ACHN (cell line): Measurements from ENCODE around the gene PSG4.
"Not testable (repeated sequence)": the region's sequence is repeated elsewhere in the genome, so short reads cannot be mapped to it uniquely, and the experiment has no call there.

Experiments used
- DNase-seq: peaks from one replicate; pipeline ENCODE4 v3.0.0-alpha.2; 2015
- in situ Hi-C: cut with HindIII; loops from 2 replicates; pipeline ENCODE4 v1.10.0; 2017; ENCODE audit warnings: low sequenced_read_pairs, low pct_ligation_motif_present, low pct_unique_long_range_greater_than_20kb

Gene PSG4

GRCh38 chr19:43201891-43202290 lies 3.5 kb downstream of the PSG4 start:
- DNase-seq, in situ Hi-C loops: not testable (repeated sequence)

GRCh38 chr19:43201337-43201801 lies 4.1 kb downstream of the PSG4 start:
- in situ Hi-C loops, result not testable (repeated sequence)
- peak; percentile 57 for DNase-seq

- DNase-seq, in situ Hi-C loops: not testable (repeated sequence)
These were observed 6.6 kb downstream of the PSG4 start for GRCh38 chr19:43198686-43199419.

GRCh38 chr19:43197666-43198397 lies 7.6 kb downstream of the PSG4 start:
- DNase-seq, in situ Hi-C loops: not testable (repeated sequence)

- in situ Hi-C loops, DNase-seq: not testable (repeated sequence)
These were observed 11.0 kb downstream of the PSG4 start for GRCh38 chr19:43194397-43194796.

- in situ Hi-C loops, DNase-seq: not testable (repeated sequence)
These were observed 12.9 kb downstream of the PSG4 start for GRCh38 chr19:43192381-43193155.

- in situ Hi-C loops, DNase-seq: not testable (repeated sequence)
These were observed 17.3 kb downstream of the PSG4 start for GRCh38 chr19:43188092-43188491.

GRCh38 chr19:43186311-43186935 lies 19.0 kb downstream of the PSG4 start, which contains the start of gene PSG5:
Gene PSG5 (minus strand): TSS chr19:43186536. CDS start chr19:43186405, 131 bp downstream.
- in situ Hi-C loops, DNase-seq: not testable (repeated sequence)

GRCh38 chr19:43181869-43182771 lies 23.3 kb downstream of the PSG4 start:
- in situ Hi-C loops, result not testable (repeated sequence)
- peak; percentile 31 for DNase-seq

GRCh38 chr19:43179569-43180147 lies 25.8 kb downstream of the PSG4 start:
- DNase-seq, in situ Hi-C loops: not testable (repeated sequence)

- in situ Hi-C loops, result not testable (repeated sequence)
These were observed 26.9 kb downstream of the PSG4 start for GRCh38 chr19:43178577-43178976.

GRCh38 chr19:43165906-43166305 lies 39.5 kb downstream of the PSG4 start:
- in situ Hi-C loops, result not testable (repeated sequence)

More at GRCh38 chr19:43178577-43178976, 26.9 kb downstream of the PSG4 start:
- not testable (repeated sequence) for DNase-seq

GRCh38 chr19:43163135-43163534 lies 42.3 kb downstream of the PSG4 start:
- DNase-seq, in situ Hi-C loops: not testable (repeated sequence)

More at GRCh38 chr19:43165906-43166305, 39.5 kb downstream of the PSG4 start:
- not testable (repeated sequence) for DNase-seq

GRCh38 chr19:43162261-43162660 lies 43.2 kb downstream of the PSG4 start:
- in situ Hi-C loops, DNase-seq: not testable (repeated sequence)

GRCh38 chr19:43152214-43152613 lies 53.2 kb downstream of the PSG4 start:
- in situ Hi-C loops, result no loop called here
- DNase-seq, result no peak

GRCh38 chr19:43149788-43150187 lies 55.6 kb downstream of the PSG4 start:
- in situ Hi-C loops, DNase-seq: not testable (repeated sequence)

GRCh38 chr19:43148233-43148632 lies 57.2 kb downstream of the PSG4 start:
- in situ Hi-C loops, result no loop called here
- no peak for DNase-seq
